Stimulated activated effector memory CD8-positive, alpha-beta T cell treated with anti-CD3 and anti-CD28 coated beads, Interleukin-12 subunit alpha, Interleukin-12 subunit beta, amount 100 ng/mL, for 72 hours (primary cell): ENCODE measurements around the gene REXO1.
"Not testable (repeated sequence)": the region's sequence is repeated elsewhere in the genome, so short reads cannot be mapped to it uniquely, and the experiment has no call there.

ENCODE experiments used
- ATAC-seq: fragments of 150-1000 bp; cut with Tn5 transposase; 2 replicates; pipeline ENCODE4 v1.10.0; 2021
- DNase-seq, 2 donors: peaks; one replicate each; pipeline ENCODE4 v3.0.0; 2021 to 2022; ENCODE audit warnings: low spot score in 2 of 2
- H3K27ac Mint-ChIP-seq: one replicate; pipeline ENCODE4 v1.8.0; 2022; ENCODE audit warnings: mild to moderate bottlenecking, mixed read lengths
- H3K36me3 Mint-ChIP-seq: one replicate; pipeline ENCODE4 v1.8.0; 2022; ENCODE audit warnings: mild to moderate bottlenecking, mixed read lengths
- H3K4me1 Mint-ChIP-seq: one replicate; pipeline ENCODE4 v1.8.0; 2022; ENCODE audit warnings: mixed read lengths
- H3K4me3 Mint-ChIP-seq: one replicate; pipeline ENCODE4 v1.8.0; 2022; ENCODE audit warnings: mild to moderate bottlenecking, mixed read lengths
- H3K9me3 Mint-ChIP-seq: one replicate; pipeline ENCODE4 v1.8.0; 2022; ENCODE audit warnings: mixed read lengths

REXO1 gene, protein sequence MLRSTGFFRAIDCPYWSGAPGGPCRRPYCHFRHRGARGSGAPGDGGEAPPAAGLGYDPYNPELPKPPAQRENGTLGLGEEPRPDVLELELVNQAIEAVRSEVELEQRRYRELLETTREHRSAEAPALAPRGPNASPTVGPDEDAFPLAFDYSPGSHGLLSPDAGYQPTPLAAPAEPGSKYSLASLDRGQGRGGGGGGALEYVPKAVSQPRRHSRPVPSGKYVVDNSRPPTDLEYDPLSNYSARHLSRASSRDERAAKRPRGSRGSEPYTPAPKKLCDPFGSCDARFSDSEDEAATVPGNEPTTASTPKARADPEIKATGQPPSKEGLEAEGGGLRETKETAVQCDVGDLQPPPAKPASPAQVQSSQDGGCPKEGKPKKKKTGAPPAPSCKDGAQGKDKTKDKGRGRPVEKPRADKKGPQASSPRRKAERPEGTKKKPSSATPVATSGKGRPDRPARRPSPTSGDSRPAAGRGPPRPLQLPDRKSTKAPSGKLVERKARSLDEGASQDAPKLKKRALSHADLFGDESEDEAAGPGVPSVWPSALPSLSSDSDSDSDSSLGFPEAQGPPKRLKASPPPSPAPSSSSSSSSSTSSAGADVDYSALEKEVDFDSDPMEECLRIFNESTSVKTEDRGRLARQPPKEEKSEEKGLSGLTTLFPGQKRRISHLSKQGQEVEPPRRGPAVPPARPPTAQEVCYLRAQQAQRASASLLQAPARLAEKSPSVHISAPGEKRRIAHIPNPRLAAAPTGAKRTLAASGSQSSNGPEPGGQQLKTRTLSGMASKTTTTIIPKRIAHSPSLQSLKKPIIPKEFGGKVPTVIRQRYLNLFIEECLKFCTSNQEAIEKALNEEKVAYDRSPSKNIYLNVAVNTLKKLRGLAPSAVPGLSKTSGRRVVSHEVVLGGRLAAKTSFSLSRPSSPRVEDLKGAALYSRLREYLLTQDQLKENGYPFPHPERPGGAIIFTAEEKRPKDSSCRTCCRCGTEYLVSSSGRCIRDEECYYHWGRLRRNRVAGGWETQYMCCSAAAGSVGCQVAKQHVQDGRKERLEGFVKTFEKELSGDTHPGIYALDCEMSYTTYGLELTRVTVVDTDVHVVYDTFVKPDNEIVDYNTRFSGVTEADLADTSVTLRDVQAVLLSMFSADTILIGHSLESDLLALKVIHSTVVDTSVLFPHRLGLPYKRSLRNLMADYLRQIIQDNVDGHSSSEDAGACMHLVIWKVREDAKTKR

DNA sequence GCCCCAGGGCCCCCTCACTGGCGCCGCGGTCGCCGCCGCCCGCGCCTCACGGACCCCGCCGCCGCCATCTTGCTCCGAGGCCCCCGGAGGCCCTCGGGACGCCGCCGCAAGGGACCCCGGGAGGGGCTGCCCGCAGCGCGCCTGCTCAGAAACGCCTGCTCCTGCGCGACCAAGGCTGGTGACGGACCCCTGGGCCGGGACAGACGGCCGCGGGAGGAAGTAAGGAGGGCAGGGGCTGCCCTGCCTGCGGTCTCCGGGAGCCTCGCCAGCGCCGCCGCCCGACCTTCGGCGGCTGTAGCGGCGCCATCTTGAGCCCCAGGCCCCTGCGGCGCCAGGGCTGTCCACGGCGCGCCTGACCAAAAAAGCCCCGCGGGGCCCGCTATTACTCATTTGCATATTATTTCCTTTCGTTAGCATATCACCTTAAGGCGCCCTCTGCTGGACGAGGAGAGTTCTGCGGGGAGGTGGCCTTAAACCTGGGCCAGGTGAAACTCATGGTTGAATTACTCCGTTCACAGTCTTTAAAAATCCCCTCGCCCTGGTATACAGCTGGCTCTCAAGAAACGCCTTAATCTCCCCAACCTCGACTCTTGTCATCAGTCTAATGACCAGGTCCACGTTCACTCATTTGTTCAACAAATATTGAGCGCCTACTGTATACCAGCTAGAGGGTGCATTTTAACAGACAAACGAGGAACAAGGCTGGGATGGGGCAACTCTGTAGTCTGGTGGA, at the start of gene REXO1:
Gene REXO1, minus strand, starts transcription at position 85 of the 733 bp plus-strand sequence. CDS start 125 bp downstream, outside the sequence.
- peak within 1 kb of the TSS; percentile 97 for H3K27ac Mint-ChIP-seq
- H3K4me1 Mint-ChIP-seq: peaks cover 58% of the 10 kb centered on the region
- ATAC-seq: peak; percentile 86
- H3K36me3 Mint-ChIP-seq: peaks cover 44% of the 10 kb centered on the region
- no peaks in the 10 kb centered on the region for H3K9me3 Mint-ChIP-seq
- peak within 1 kb of the TSS; percentile 86 for H3K4me3 Mint-ChIP-seq
- DNase-seq: peak; percentile 99

DNA sequence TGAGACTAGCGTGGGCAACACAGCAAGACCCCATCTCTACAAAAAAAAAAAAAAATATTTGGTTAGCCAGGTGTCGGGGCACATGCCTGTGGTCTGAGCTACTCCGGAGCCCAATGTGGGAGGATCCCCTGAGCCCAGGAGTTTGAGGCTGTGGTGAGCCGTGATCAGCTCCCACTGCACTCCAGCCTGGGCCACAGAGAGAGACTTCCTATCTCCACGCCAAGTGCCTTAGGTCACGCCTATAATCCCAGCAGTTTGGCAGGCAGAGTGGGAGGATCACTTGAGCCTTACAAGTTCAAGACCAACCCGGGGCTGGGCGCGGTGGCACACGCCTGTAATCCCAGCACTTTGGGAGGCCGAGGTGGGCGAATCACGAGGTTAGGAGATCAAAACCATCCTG, 48.2 kb upstream of the REXO1 start:
- H3K9me3 Mint-ChIP-seq: no peaks in the 10 kb centered on the region
- peak overlapping the region; percentile 83 for H3K4me3 Mint-ChIP-seq
- no peak for DNase-seq
- H3K4me1 Mint-ChIP-seq: peaks cover 20% of the 10 kb centered on the region
- no peak for ATAC-seq
- peaks cover 16% of the 10 kb centered on the region for H3K36me3 Mint-ChIP-seq
- peak overlapping the region; percentile 96 for H3K27ac Mint-ChIP-seq

DNA sequence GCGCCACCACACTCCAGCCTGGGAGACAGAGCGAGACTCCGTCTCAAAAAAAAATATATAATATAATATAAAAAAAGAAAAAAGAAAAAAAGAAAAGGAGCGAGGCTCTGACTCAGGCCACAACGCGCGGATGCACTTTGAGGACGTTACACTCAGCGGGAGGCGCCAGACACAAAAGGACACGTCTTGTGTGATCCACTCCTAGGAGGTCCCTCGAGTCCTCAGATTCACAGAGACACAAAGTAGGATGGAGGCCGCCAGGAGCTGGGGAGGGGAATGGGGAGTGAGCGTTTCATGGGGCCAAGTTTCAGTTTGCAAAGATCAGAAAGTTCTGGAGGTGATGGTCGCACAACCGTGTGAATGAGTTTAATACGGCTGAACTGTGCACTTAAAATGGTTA, 45.5 kb upstream of the REXO1 start:
- ATAC-seq (no peak), DNase-seq (no peak)
- Mint-ChIP-seq H3K4me1 (peaks cover 26% of the 10 kb centered on the region), H3K4me3 (peak overlapping the region; percentile 39), H3K36me3 (peaks cover 10% of the 10 kb centered on the region), H3K9me3 (no peaks in the 10 kb centered on the region), H3K27ac (peak overlapping the region; percentile 56)

DNA sequence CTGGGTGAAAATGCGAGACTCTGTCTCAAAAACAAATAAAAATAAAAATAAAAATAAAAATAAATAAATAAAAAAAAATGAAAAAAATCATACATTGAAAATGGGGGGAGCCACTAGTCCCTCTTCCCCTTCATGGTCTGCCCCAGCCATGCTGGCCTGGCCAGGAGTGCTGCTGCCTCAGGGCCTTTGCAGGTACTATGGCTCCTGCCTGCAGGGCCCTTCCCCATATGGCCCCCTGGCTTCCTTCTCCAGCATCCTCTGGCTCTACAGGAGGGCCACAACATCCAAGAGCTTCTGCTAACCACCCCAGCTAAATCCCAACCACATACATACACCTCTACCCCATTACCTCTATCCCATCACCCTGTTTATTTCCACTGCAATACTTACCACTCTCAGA, 41.6 kb upstream of the REXO1 start:
- DNase-seq: no peak
- H3K4me1 Mint-ChIP-seq: peaks cover 12% of the 10 kb centered on the region

DNA sequence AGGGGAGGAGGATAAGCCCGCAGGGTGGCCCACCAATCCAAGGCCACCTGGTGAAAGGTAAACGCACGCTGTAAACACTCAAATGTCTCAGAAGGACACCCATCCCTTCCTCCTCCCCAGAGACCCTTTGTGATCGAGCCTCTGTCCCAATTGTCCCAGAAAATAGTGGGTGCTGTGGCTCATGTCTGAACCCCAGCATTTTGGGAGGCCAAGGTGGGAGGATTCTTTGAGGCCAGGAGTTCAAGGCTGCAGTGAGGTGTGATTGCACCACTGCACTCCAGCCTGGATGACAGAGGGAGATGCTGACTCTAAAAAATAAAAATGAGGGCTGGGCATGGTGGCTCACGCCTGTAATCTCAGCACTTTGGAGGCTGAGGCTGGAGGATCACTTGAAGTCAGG, 40.1 kb upstream of the REXO1 start:
- DNase-seq (no peak), ATAC-seq (no peak)
- no peak overlapping the region for H3K27ac Mint-ChIP-seq
- H3K9me3 Mint-ChIP-seq: no peaks in the 10 kb centered on the region
- H3K36me3 Mint-ChIP-seq: peaks cover 20% of the 10 kb centered on the region
- H3K4me3 Mint-ChIP-seq: no peak overlapping the region
- H3K4me1 Mint-ChIP-seq: peaks cover 20% of the 10 kb centered on the region

More for the DNA sequence above, 41.6 kb upstream of the REXO1 start:
- no peak for ATAC-seq
- peak overlapping the region; percentile 44 for H3K27ac Mint-ChIP-seq
- peaks cover 5% of the 10 kb centered on the region for H3K36me3 Mint-ChIP-seq
- no peak overlapping the region for H3K4me3 Mint-ChIP-seq
- no peaks in the 10 kb centered on the region for H3K9me3 Mint-ChIP-seq

DNA sequence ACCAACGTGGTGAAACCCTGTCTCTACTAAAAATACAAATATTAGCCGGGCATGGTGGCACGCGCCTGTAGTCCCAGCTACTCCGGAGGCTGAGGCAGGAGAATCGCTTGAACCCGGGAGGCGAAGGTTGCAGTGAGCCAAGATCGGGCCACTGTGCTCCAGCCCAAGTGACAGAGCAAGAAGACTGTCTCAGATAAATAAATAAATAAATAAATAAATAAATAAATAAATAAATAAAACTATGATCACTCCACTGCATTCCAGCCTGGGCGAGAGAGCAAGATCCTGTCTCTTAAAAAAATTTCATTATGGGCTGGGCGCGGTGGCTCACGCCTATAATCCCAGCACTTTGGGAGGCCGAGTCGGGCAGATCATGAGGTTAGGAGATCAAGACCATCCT, 38.1 kb upstream of the REXO1 start:
- not testable (repeated sequence) for H3K4me3 Mint-ChIP-seq, H3K9me3 Mint-ChIP-seq, H3K27ac Mint-ChIP-seq, DNase-seq, ATAC-seq
- peaks cover 20% of the 10 kb centered on the region for H3K36me3 Mint-ChIP-seq
- H3K4me1 Mint-ChIP-seq: peaks cover 36% of the 10 kb centered on the region

DNA sequence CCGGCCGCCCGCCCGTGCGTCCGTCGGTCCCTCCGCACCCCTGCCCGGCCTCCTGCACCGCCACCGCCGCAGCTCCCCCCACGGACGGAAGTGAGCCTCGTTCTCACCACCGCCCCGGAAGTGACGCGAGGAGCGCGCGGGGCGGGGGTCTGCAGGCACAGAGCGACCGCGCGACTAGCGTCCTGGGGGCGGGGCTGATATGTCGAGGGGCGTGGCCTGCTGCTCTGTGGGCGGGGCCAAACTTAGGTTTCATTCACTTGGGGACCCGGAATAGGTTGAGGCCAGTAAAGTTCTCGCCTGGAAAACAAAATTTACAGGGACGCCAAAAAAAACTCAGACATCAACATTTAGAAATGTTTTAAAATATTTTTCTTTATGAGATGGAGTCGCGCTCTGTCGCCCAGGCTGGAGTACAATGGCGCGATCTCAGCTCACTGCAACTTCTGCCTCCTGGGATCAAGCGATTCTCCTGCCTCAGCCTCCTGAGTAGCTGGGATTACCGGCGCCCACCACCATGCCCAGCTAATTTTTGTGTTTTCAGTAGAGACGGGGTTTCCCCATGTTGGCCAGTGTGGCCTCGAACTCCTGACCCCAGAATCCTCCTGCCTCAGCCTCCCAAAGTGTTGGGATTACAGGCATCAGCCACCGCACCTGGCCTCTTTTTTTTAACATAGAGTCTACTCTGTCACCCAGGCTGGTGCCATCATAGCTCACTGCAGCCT, 37.3 kb upstream of the REXO1 start, which contains the start of gene ABHD17A:
Gene ABHD17A, minus strand, starts transcription at position 99 of the 722 bp plus-strand sequence. CDS start 3,930 bp downstream, outside the sequence.
- Mint-ChIP-seq H3K4me3 (peak within 1 kb of the TSS; percentile 99), H3K36me3 (peaks cover 20% of the 10 kb centered on the region), H3K4me1 (peaks cover 36% of the 10 kb centered on the region), H3K27ac (peak within 1 kb of the TSS; percentile 96)
- ATAC-seq (peak; percentile 88), DNase-seq (peak; percentile 94 to 98)
- H3K9me3 Mint-ChIP-seq: not testable (repeated sequence)

DNA sequence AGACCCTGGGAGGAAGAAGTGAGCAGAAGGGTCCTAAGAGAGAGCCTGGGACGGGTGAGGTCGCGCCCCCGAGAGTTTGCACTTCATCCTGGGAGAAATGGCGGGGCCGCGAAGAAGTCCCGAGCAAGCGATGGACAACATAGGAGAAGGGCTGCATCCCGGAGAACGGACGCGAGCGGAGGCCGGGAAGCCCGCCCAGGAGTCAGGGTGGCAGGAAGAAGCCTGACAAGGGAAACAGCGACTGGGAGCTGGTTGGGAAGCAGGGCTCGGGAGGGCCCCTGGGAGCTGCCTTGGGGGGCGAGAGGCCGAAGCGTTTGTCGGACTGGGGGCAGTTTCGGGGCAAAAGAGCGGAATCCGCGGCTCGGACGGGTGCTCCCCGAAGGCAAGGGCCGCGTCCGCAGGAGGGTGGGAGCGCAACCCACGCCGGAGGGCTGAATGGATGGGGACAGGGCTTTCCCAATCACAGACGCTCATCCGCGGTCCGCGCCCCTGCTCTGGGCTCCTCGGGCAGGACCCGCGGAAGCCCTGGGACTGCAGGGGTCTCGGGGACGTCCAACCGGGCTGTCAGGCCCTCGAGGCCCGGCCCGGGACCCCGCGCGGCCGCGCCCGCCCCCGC, 36.5 kb upstream of the REXO1 start:
- peak overlapping the region; percentile 99 for H3K4me3 Mint-ChIP-seq
- ATAC-seq (peak; percentile 1), DNase-seq (no peak)
- H3K36me3 Mint-ChIP-seq: peaks cover 20% of the 10 kb centered on the region
- no peaks in the 10 kb centered on the region for H3K9me3 Mint-ChIP-seq
- H3K4me1 Mint-ChIP-seq: peaks cover 30% of the 10 kb centered on the region
- H3K27ac Mint-ChIP-seq: peak overlapping the region; percentile 96

DNA sequence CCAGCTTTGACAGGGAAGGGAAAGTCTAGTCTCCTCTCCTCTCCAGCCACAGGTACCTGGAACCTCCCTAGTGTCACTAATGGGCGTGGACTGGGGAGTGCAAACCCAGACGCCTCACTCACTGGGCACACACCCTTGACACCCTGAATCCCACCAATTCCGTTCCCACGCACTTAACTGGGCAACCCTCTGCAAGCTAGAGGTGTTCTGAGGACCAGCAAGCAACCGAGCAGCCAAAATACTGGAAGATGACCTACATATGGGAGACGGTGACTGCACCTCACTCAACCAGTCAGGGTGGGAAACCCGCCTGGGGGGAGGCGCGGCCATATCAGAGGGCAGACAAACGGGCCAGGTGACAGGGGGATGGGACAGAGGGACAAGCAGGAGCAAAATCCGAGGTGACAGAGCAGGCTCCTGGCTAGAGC, 36.0 kb upstream of the REXO1 start:
- peak overlapping the region; percentile 99 for H3K4me3 Mint-ChIP-seq
- H3K36me3 Mint-ChIP-seq: peaks cover 20% of the 10 kb centered on the region
- peak overlapping the region; percentile 96 for H3K27ac Mint-ChIP-seq
- DNase-seq (no peak), ATAC-seq (peak; percentile 12)
- peaks cover 29% of the 10 kb centered on the region for H3K4me1 Mint-ChIP-seq
- H3K9me3 Mint-ChIP-seq: no peaks in the 10 kb centered on the region

DNA sequence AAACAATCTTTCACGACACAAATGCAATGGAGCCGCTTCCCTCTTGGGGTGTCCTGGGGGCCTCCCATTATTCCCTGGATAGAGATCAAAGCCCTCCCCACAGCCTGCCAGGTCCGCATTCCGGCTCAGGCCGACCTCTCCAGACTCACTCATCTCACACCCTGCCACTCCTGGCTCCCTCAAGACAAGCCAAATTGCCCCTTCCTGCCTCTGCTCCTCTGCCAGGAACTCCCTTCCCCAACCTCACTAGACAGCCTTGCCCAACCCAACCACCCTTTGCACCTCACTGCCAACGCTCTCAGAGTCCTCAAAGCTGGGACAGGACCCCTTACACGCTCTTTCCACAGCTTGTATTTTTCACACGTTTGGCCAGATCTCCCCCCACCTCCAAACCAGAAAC, 35.5 kb upstream of the REXO1 start:
- Mint-ChIP-seq H3K36me3 (peaks cover 23% of the 10 kb centered on the region), H3K27ac (peak overlapping the region; percentile 96), H3K4me1 (peaks cover 30% of the 10 kb centered on the region), H3K4me3 (peak overlapping the region; percentile 99), H3K9me3 (no peaks in the 10 kb centered on the region)
- ATAC-seq (no peak), DNase-seq (no peak)

DNA sequence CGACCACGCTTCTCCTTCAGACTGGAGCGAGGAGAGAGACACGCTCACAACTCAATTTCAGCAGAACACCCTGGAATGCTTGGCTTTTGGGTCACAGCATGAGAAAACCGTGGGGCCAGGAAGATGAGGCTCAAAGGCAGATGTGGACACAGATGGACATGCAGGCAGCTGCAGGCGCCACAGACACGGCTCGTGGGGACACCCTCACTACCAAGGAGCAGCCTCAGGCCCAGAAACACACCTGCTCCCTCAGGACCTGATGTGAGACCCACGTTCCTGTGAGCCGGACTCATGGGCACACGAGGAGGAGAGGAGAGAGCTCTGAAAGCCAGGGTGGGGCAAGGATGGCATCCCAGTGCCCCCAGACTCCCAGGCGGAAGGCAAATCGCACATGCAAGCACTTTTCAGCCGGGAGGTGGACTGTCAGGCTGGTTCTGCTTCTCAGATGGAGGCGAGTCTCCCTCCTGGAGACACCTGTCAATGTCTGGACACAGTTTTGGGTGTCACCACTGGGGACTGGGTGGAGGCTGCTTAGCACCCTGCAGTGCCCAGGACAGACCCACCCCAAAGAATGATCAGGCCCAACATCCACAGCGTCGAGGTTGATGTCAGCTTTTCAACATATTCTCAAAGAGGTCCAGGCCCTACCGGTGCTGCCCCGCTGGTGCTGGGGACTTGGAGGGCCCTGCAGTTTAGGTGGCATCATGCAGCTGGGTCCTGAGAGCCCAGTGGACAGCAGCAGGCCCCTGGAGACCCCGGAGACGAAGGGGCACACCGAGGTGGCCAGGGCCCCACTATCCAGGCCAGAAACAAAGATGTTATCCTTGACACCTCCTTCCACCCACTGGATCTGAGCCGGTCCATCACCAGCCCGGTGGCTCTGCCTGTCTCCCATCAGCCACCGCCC, 34.8 kb upstream of the REXO1 start:
- peak overlapping the region; percentile 96 for H3K27ac Mint-ChIP-seq
- H3K36me3 Mint-ChIP-seq: peaks cover 30% of the 10 kb centered on the region
- no peak for ATAC-seq

DNA sequence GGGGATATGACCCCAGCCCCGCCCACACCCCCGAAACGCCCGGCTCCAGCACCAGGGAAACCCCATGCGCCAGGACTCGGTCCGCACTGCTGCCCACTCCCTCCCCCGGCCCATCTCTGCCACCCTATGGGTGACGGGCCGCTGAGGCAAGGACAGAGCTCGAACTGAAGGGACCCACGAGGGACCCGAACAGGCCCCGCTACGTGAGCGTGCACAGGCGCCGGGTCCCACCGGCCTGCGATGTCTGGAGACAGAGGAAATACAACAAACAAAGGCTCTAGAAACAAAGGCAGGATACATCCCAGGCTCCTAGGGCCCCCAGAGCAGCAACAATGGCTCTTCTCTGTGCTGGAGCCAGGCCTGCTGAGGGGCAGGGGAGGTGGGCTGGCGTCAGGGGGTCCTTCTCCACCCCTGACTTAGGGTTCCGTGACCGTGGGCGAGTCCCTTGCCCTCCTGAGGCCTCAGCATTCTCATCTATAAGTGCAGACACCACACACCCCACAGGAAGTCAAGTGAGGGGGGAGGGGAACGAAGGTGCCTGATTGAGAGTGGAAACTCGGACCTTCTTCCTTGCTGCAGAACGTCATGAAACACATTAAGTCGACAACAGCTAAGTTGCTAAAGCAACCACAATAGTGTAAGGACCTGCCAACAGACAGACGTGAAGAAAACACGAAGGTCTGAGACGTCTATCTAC, 34.0 kb upstream of the REXO1 start:
- H3K4me1 Mint-ChIP-seq: peaks cover 35% of the 10 kb centered on the region
- peak overlapping the region; percentile 99 for H3K4me3 Mint-ChIP-seq
- DNase-seq: peak; percentile 36 to 84
- peak; percentile 71 for ATAC-seq
- H3K36me3 Mint-ChIP-seq: peaks cover 27% of the 10 kb centered on the region
- H3K9me3 Mint-ChIP-seq: no peaks in the 10 kb centered on the region
- peak overlapping the region; percentile 96 for H3K27ac Mint-ChIP-seq

More for the DNA sequence above, 34.8 kb upstream of the REXO1 start:
- H3K9me3 Mint-ChIP-seq: no peaks in the 10 kb centered on the region
- H3K4me1 Mint-ChIP-seq: peaks cover 35% of the 10 kb centered on the region
- peak overlapping the region; percentile 99 for H3K4me3 Mint-ChIP-seq
- DNase-seq: no peak
